KMS-11 (cell line): ENCODE measurements around the gene GLS.

Experiments
- H2AFZ ChIP-seq: fragments of 200-600 bp; sonication (generic); 2 replicates; pipeline ENCODE4 v1.6.1; 2016; ENCODE audit warnings: antibody characterized with exemption, mixed run types, low read depth
- H3K27ac ChIP-seq: fragments of 200-600 bp; sonication (generic); 2 replicates; pipeline ENCODE4 v1.6.1; 2016; ENCODE audit warnings: mild to moderate bottlenecking, mixed run types
- H3K27me3 ChIP-seq: fragments of 200-600 bp; sonication (generic); 2 replicates; pipeline ENCODE4 v1.6.1; 2017; ENCODE audit warnings: mild to moderate bottlenecking, low read depth, mixed run types, moderate library complexity; ENCODE audit not compliant: insufficient read depth
- H3K36me3 ChIP-seq: fragments of 200-600 bp; sonication (generic); 2 replicates; pipeline ENCODE4 v1.6.1; 2017; ENCODE audit warnings: mild to moderate bottlenecking, mixed run types; ENCODE audit not compliant: insufficient read depth
- H3K4me1 ChIP-seq: fragments of 200-600 bp; sonication (generic); 2 replicates; pipeline ENCODE4 v1.6.1; 2016; ENCODE audit warnings: mild to moderate bottlenecking, low read depth, mixed run types; ENCODE audit not compliant: poor library complexity, severe bottlenecking
- H3K4me2 ChIP-seq: fragments of 200-600 bp; sonication (generic); 2 replicates; pipeline ENCODE4 v1.7.0; 2016; ENCODE audit warnings: mild to moderate bottlenecking, mixed run types
- H3K4me3 ChIP-seq: fragments of 200-600 bp; sonication (generic); IDR thresholded peaks from 2 replicates; pipeline ENCODE4 v1.6.1; 2017; ENCODE audit warnings: low read depth, low read length, mixed read lengths; ENCODE audit not compliant: insufficient read depth
- H3K79me2 ChIP-seq: fragments of 200-600 bp; sonication (generic); 2 replicates; pipeline ENCODE4 v1.6.1; 2016; ENCODE audit warnings: low read depth, mixed run types; ENCODE audit not compliant: insufficient read depth
- H3K9ac ChIP-seq: fragments of 200-600 bp; sonication (generic); 2 replicates; pipeline ENCODE4 v1.6.1; 2016; ENCODE audit warnings: mild to moderate bottlenecking, mixed run types
- H4K20me1 ChIP-seq: fragments of 200-600 bp; sonication (generic); 2 replicates; pipeline ENCODE4 v1.6.1; 2016; ENCODE audit warnings: mild to moderate bottlenecking, mixed run types; ENCODE audit not compliant: insufficient read depth
- TF ChIP-seq, protein P1 (sequence below): fragments of 200-600 bp; sonication (generic); conservative IDR thresholded peaks from 2 replicates; pipeline ENCODE4 v1.6.1; 2017; ENCODE audit warnings: low read depth, mild to moderate bottlenecking, antibody characterized with exemption, low read length, moderate library complexity, mixed read lengths

Gene GLS

DNA sequence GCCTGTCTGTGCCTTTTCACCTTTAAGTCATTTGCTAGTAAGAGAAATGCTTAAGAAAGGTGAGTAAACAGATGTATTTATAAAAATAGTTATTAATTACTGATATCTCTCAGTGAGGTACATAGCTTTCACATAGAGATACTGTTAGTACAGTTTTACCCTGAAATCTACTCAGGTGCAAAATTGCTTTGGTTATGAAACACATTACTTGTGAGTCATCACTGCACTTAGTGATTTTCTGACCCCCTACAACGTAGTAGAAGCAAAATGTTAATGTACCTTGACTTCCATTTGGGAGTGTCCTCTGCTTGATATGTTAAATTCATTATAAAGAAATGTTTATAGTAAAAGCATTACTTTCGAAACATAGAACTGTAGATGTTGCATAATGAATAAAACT is 6.5 kb downstream of the GLS start:
- Histone ChIP-seq H3K4me1 (peaks cover 91% of the 10 kb centered on the region), H3K4me3 (no peak overlapping the region), H3K9ac (no peak overlapping the region), H3K27me3 (no peaks in the 10 kb centered on the region), H3K27ac (no peak overlapping the region), H4K20me1 (peaks cover 60% of the 10 kb centered on the region), H3K36me3 (no peaks in the 10 kb centered on the region), H3K4me2 (peak overlapping the region; percentile 12; the same call in 1 of the 2 replicates), H2AFZ (no peak overlapping the region), H3K79me2 (peaks cover 98% of the 10 kb centered on the region)
- TF ChIP-seq, protein P1, sequence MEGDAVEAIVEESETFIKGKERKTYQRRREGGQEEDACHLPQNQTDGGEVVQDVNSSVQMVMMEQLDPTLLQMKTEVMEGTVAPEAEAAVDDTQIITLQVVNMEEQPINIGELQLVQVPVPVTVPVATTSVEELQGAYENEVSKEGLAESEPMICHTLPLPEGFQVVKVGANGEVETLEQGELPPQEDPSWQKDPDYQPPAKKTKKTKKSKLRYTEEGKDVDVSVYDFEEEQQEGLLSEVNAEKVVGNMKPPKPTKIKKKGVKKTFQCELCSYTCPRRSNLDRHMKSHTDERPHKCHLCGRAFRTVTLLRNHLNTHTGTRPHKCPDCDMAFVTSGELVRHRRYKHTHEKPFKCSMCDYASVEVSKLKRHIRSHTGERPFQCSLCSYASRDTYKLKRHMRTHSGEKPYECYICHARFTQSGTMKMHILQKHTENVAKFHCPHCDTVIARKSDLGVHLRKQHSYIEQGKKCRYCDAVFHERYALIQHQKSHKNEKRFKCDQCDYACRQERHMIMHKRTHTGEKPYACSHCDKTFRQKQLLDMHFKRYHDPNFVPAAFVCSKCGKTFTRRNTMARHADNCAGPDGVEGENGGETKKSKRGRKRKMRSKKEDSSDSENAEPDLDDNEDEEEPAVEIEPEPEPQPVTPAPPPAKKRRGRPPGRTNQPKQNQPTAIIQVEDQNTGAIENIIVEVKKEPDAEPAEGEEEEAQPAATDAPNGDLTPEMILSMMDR: no peak

DNA sequence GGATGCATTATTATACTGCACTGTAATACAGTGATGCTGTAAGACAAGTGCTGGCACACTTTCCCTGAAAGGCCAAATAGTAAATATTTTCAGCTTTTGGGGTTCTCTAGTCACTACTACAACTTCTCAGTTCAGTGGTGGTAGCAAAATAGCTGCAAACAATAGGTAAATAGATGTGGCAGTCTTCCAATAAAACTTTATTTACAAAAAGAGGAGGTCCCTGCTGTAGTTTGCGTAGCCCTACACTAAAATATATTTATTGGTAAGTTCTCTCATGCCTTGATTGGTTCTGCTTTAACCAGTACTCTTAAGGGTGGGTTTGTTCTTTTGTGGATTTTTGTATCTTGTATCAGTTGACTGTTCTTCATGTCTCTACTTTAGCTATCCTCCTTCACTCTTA is 7.8 kb downstream of the GLS start:
- peaks cover 89% of the 10 kb centered on the region for H3K4me1 ChIP-seq
- no peak overlapping the region for H2AFZ ChIP-seq
- no peak overlapping the region for H3K27ac ChIP-seq
- TF ChIP-seq, protein P1: no peak
- H3K36me3 ChIP-seq: no peaks in the 10 kb centered on the region
- H4K20me1 ChIP-seq: peaks cover 55% of the 10 kb centered on the region
- H3K4me2 ChIP-seq: peak overlapping the region; percentile 12; the same call in 1 of the 2 replicates
- H3K27me3 ChIP-seq: no peaks in the 10 kb centered on the region
- H3K9ac ChIP-seq: no peak overlapping the region
- H3K79me2 ChIP-seq: peaks cover 98% of the 10 kb centered on the region
- H3K4me3 ChIP-seq: no peak overlapping the region

DNA sequence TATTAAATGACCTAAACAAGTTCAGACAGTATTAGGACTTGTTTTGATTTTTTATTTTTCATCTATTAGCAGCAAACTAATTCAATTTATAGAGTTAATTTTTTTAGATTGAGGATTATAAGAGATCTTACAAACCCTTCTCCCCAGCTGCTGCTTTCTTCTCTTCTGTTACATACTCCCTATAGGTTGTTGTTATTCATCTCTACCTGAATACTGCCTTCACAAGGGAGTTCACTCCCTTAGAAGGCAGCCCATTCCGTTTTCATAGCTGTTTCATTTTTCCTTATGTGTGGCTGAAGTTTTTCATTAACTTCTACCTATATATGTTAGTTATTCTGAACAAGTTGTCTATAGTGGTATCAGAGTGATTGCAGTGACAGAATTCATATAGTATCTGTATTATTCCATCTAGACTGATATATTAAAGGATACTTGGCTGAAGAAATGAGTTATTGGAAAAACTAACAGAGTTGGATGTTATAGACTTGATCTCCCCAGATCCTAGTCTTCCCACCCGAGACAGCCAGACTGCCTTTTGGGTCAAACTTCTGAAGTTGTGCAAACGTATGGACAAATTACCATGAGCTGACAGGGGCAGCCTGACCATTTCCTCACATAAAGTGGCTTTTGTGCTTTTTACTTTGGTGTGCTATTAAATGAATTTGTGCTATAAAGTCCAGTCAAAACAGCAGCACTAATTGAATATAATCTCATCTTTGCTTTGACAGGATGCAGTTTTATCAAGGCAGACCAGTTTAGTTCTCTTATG is 8.7 kb downstream of the GLS start:
- Histone ChIP-seq H3K27ac (no peak overlapping the region), H2AFZ (no peak overlapping the region), H3K4me3 (no peak overlapping the region), H3K4me2 (no peak overlapping the region), H3K4me1 (peaks cover 88% of the 10 kb centered on the region), H3K36me3 (no peaks in the 10 kb centered on the region), H4K20me1 (peaks cover 48% of the 10 kb centered on the region), H3K79me2 (peaks cover 98% of the 10 kb centered on the region), H3K27me3 (no peaks in the 10 kb centered on the region), H3K9ac (no peak overlapping the region)
- TF ChIP-seq, protein P1: no peak

DNA sequence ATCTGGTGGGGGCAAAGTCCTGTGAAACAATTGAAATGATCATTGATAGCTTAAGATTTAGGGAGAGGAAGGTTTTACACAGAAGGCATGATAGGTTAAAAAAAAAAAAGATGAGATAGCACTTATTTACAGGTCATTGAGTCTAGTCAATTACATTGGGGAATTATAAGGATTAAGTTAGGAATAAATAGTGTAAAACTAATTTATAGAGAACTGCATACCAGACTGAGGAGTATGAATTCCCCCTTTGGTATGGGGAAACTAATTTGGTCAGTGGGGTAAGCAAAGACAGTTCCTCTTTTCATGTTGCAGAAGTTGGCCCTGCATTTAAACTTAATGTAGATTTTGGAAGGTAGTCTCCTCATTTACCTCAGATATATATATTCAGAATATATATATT is 10.8 kb downstream of the GLS start:
- Histone ChIP-seq H4K20me1 (peaks cover 39% of the 10 kb centered on the region), H3K9ac (no peak overlapping the region), H3K4me1 (peaks cover 86% of the 10 kb centered on the region), H3K27ac (no peak overlapping the region), H3K4me3 (no peak overlapping the region), H3K4me2 (no peak overlapping the region), H3K27me3 (no peaks in the 10 kb centered on the region), H2AFZ (no peak overlapping the region), H3K36me3 (peaks cover 10% of the 10 kb centered on the region; the same call in 1 of the 2 replicates), H3K79me2 (peaks cover 89% of the 10 kb centered on the region)
- TF ChIP-seq, protein P1: no peak
